DMS53 treated with DMSO at 0.1 percent for 48 hours (cell line): Measurements from ENCODE around the gene HDAC11.
"Not testable (repeated sequence)": the region's sequence is repeated elsewhere in the genome, so short reads cannot be mapped to it uniquely, and the experiment has no call there.

ENCODE experiments used
- DNase-seq: peaks from one replicate; lab custom pipeline; 2025; ENCODE audit not compliant: unreplicated experiment; lab: John Stamatoyannopoulos, UW

Gene HDAC11

GRCh38 chr3:13466781-13467180 lies 13.3 kb upstream of the HDAC11 start:
- DNase-seq: no peak

- peak; percentile 38 for DNase-seq
These were observed 9.1 kb upstream of the HDAC11 start for GRCh38 chr3:13470894-13471574.

DNA sequence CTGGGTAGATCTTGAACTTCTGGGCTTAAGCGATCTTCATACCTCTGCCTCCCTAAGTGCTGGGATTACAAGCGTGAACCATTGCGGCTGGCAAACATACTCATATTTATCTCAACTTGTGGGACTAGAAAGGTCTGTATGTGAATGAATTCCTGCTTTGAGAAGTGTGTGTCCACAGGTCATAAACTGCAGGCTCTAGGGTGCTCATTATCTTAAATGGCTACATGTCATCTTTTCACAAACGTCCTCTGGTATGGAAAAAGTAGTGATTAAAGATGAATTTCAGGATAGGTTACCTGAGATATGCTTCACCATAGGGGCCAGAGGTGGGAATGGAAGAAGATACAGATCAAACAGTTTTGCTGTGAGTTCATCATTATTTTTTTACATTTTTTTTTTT lies 7.8 kb upstream of the HDAC11 start:
- DNase-seq: no peak

GRCh38 chr3:13473020-13473419 lies 7.1 kb upstream of the HDAC11 start:
- no peak for DNase-seq

DNA sequence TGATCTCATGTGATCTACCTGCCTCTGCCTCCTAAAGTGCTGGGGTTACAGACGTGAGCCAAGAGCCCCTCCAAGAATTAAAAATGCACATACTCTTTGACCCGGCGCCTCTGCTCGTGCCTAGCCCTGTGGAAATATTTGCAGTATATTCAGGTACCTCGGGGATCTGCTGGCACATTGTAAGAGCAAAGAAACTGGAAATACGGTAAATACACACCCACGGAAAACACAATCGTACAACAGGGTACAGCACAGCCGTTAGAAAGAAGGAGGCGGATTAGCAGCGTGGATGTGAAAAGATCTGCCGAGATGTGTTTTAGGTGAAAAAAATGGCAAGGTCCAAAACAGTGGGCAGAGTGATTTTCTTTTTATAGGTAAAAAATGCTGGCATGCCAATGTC lies 6.1 kb upstream of the HDAC11 start:
- no peak for DNase-seq

DNA sequence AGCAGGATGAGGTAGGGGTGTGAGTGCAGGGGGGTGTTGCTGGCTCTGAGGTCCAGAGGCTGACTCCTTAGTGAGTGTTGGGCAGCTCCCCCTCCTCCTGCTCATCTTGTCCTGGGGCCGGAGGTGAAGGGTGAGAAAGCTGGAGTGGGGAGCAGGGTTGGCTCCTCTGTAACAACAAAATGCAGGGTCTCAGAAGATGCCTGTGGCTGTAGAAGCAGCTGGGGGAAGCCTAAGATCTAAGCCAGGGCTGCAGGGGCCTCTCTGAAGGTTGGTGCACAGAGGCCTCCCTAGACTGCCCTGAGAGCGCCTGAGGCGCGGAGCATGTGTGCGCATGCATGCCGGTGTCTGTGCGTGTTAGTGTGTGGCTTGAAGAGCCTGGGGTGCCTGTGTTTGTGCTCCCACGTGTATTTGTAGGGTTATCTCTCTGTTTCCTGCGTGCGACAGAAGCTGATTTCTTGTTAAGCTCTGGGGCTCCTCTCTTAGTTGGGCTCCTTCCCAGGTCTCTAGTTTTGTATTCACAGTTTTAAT lies 5.3 kb upstream of the HDAC11 start:
- no peak for DNase-seq

DNA sequence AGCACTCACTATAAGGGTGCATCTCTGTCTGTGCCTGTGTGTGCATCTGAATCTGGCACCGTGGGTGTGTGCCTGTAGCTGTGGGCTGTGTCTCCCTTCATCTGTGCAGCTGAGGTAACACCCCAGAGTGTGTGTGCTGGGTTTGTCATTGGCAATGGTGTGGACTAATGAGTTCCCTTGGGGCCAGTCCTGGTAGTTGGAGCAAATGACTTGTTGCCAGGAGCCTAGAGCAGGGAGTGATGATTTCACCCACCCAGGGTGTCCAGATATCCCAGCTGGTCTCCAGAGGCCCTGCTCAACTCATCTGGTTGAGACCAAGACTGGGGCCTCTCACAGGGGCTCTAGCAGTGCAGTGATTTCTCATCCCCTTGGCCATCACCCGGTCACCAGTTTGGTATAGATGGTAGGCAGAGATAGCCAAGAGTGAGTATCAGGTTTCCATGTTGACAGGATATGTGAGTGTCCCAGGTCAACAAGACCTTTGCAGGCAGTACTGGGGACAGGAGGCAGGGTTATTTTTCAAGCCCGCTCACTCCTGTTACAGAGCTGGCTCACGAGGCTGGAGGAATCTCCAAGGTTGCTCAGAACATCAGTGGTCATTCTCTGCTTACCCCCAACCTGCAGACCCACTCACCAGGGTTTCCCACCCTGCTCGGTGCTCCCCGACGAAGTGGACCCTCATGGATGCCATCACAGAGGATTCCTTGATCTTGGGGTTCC lies 4.1 kb upstream of the HDAC11 start:
- peak; percentile 42 for DNase-seq

- DNase-seq: no peak
These were observed 2.2 kb upstream of the HDAC11 start for GRCh38 chr3:13477943-13478342.

GRCh38 chr3:13479332-13479581 lies 849 bp upstream of the HDAC11 start:
- no peak for DNase-seq

GRCh38 chr3:13480340-13481318 lies 523 bp downstream of the HDAC11 start:
- no peak for DNase-seq

- DNase-seq: no peak
These were observed 2.1 kb downstream of the HDAC11 start for GRCh38 chr3:13482106-13482690.

DNA sequence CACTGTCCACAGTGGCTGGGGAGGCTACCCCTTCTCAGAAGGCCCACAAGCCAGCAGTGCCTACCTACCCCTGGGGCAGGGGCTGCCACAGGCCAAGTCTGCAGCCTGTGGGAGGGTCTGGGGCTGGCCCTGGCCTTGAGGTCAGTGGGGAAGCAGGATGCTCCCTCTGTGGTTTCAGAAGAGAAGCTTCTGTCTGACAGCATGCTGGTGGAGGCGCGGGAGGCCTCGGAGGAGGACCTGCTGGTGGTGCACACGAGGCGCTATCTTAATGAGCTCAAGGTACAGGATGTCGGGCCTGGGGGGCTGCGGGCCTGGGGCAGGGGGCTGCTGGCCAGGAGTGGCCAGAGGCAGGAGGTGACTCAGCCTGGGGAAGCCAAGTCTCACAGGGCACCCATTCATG lies 3.2 kb downstream of the HDAC11 start:
- no peak for DNase-seq

DNA sequence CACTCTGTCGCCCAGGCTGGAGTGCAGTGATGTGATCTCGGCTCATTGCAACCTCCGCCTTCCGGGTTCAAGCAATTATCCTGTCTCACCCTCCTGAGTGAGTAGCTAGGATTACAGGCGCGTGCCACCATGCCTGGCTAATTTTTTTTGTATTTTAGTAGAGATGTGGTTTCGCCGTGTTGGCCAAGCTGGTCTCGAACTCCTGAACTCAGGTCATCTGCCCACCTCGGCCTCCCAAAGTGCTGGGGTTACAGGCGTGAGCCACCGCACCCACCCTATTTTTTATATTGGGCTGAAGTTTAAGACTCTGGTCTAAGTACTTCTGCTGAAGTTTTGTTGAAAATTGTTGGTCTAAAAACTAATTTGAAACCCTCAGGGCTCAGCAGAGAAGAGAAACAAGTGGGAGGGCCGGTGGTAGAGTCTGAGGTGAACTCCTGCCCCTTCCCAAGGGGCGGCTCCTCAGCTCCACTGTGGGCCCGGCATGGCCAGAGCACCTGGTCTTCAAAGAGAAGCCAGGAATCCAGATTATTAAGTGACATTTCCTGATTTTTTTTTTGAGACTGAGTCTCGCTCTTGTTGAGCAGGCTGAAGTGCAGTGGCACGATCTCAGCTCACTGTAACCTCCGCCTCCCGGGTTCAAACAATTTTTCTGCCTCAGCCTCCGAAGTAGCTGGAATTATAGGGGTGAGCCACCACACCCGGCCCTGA lies 4.0 kb downstream of the HDAC11 start:
- DNase-seq: no peak

DNA sequence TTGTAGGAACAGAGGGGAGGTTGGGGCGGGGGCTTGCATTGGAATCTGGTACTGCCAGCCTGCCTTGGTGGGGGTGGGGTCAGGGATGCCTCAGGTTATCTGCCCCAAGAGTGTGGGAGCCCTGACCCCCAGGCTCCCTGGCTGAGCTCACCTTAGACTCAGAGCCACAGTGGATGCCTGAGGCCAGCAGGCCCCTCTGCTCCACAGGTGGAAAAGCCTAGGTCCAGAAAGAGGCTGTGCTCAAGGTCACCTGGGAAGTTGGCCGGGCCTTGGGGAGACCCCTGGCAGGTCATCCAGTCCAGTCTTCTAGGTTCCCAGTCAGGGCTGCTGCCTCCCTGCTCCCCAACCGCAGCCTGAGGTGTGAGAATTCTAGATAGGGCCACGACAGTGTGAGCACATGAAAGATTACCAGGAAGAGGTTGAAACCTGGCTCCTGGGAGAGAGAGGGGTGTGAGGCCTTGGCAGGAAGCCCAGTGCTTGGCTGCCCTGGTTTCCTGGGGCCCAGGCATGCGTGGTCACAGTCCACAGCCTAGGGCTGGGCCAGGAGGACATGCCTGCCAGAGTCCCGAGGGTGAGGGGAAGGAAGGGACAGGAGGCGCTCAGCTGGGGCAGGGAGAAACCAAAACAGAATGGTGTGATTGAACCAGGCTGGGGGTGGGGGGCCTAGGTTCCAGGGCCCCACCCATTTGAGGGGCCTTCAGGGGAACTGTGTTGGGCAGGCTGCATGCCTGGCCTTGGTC lies 4.9 kb downstream of the HDAC11 start:
- peak; percentile 41 for DNase-seq

DNA sequence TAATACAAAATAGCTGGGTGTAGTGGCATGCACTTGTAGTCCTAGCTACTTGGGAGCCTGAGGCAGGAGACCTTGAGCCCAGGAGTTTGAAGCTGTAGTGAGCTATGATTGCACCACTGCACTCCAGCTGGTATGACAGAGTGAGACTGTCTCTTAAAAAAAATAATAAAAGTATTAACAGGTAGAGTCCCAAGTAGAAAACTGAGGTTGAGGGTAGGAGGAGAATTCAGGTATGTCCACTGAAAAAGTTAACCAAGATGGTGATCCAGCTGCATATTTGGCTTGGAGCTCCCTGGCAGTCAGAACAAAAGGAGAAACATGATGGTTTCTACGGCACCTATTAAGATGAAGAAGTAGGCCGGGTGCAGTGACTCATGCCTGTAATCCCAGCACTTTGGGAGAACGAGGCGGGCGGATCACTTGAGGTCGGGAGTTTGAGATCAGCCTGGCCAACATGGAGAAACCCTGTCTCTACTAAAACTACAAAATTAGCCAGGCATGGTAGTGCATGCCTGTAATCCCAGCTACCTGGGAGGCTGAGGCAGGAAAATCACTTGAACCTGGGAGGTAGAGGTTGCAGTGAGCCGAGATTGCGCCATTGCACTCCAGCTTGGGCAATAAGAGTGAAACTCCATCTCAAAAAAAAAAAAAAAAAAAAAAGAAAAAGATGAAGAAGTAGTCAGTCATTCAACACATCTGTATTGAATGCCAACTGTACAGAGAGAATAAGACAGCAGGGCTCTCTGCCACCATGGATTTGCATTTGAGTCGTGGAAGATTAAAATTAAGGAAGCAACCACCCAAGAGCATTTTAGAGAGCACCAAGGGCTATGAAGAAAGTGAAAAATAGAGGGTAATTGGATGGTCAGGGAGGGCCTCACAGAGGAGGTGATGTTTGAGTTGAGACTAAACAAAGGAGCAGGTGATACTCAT lies 5.8 kb downstream of the HDAC11 start:
- not testable (repeated sequence) for DNase-seq

DNA sequence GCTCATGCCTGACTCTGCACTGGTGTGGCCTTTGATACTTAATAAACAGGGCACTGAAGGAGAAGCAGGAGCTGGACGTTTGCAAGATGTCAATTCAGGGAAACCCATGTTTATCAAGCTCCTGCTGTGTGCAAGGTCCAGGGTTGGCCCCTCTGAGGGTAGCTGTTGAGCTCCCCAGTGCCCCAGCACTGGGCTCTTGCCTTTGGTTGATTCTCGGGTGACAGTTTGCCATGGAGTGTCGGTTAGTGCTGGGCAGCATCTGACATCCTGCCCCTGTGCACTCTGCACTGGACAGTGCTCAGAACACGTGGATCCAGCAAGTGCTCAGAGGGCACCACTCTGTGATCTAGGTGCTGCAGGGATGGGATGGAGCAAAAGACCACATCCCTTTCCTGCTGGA lies 7.3 kb downstream of the HDAC11 start:
- no peak for DNase-seq

DNA sequence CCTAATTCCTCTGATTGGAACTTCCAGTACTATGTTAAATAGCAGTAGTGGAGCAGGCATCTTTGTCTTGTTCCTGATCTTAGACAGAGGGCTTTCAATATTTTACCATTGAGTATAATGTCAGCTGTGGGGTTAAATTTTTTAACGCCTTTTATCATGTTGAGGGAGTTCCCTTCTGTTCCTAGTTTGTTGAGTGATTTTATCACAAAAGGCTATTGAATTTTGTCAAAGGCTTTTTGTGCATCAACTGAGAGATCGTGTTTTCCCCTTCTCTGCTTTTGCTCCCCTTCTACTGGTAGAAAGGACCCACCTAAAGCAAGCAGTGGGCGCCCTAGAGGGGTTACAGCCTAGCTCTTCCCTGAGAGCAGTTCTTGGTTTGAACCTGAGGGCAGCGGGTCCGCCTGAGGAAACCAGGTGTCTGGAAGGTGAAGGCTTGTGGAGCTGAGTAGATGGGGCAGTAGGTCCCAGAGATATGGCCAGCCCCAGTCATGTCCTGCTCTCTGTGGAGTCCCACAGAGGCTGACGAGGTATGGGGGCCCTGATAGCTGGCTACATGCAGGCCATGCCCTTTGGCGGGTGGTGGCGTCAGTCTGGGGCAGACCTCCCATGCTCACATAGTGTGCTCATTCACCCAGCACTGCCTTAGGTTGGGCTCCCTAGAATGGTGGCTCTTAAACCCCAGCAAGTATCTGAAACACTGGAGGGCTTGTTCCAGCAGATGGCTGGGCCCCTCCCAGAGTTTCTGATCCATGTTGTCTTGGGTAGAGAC lies 11.3 kb downstream of the HDAC11 start:
- no peak for DNase-seq

- no peak for DNase-seq
These were observed 11.9 kb downstream of the HDAC11 start for GRCh38 chr3:13492048-13492447.
